ENCODE measurements around the gene LRRC47.

LRRC47 gene

DNA sequence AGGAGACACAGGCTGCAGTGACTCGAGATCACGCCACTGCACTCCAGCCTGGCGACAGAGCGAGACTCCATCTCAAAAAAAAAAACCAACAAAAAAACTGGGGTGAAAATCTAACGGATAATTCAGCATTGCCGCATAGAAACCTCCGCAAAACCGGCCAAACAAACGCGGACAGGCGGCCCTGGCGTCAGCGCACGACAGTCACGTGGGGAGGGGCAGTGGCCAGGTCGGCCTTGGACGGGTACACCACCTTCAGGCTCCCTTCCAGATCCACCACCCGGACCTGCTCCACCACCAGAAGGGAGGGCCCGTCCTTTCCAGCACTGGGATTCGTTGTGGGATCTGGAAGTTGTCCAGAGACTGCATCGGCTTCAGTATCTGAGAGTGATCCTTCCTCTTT lies 15.4 kb downstream of the LRRC47 start:
- no peaks in the 10 kb centered on the region for H3K27me3 ChIP-seq (ENCODE audit: control insufficient read depth, insufficient read depth, low read length)
- peaks cover 55% of the 10 kb centered on the region for H3K36me3 ChIP-seq (ENCODE audit: insufficient read depth, low read length)

DNA sequence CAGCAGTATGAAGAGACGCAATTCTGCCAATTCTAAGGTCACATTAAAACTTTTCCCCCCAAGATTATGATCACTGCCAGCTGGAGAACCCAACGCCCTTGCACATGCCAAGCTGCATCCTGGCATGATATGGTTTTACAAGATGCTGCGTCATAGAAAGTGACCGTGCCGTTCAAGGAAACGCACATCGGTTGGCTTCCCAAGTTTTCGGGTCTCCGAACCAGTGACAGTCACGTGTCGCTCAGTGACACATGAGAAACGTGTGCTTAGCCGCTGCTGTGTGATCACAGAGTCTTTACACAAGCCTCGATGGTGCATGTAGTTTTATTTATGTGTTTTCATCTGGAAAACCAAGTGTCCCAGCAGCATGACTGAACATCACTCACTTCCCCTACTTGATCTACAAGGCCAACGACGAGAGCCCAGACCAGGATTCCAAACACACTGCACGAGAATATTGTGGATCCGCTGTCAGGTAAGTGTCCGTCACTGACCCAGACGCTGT lies 16.3 kb downstream of the LRRC47 start:
- Histone ChIP-seq H3K4me1 (ENCODE audit: control insufficient read depth, insufficient read depth, low read length) (peaks cover 12% of the 10 kb centered on the region), H3K9me3 (replicated peaks; ENCODE audit: low read length) (no peaks in the 10 kb centered on the region), H3K4me2 (ENCODE audit: low read length) (no peak overlapping the region), H3K36me3 (ENCODE audit: insufficient read depth, low read length) (peaks cover 47% of the 10 kb centered on the region), H3K27me3 (ENCODE audit: control insufficient read depth, insufficient read depth, low read length) (no peaks in the 10 kb centered on the region), H3K9ac (ENCODE audit: low read depth, low read length) (no peak overlapping the region), H3K4me3 (ENCODE audit: low read length) (no peak overlapping the region)

More for the DNA sequence above, 15.4 kb downstream of the LRRC47 start:
- Histone ChIP-seq H3K4me2 (ENCODE audit: low read length) (no peak overlapping the region), H3K9ac (ENCODE audit: low read depth, low read length) (no peak overlapping the region), H3K4me3 (ENCODE audit: low read length) (no peak overlapping the region), H3K4me1 (ENCODE audit: control insufficient read depth, insufficient read depth, low read length) (peaks cover 3% of the 10 kb centered on the region), H3K9me3 (replicated peaks; ENCODE audit: low read length) (no peaks in the 10 kb centered on the region)

DNA sequence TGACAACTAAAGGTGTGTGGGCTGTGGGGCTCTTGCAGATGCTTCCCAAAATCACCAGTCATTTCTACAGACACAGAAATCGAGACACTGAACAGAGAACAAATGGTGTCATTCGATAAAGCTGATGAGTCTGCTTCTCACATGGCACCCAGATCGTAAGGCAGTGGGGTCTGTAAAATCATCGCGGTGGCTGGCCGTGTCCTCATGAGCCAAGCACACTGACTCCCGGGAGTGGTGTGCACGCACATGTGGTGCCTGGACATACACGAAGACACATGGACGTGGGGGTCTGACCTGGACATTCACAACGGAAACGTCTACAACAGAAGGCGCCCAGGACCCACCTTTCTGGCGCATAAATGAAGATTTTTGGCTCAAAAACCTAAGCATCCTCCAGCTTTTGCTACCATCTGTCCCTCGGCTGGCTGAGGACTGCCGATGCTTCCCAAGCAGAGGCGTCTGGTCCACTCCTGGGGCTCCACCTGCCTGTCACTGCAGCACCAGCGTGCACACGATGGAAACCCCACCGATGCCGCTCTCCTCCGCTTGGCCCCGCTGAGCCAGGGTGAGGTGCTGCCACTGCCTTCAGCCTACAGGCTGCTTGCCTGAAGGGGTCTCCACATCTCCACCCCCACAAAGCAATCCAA lies 16.9 kb downstream of the LRRC47 start:
- peaks cover 43% of the 10 kb centered on the region for H3K36me3 ChIP-seq (ENCODE audit: insufficient read depth, low read length)
- H3K27me3 ChIP-seq (ENCODE audit: control insufficient read depth, insufficient read depth, low read length) = no peaks in the 10 kb centered on the region
- H3K4me1 ChIP-seq (ENCODE audit: control insufficient read depth, insufficient read depth, low read length) = peaks cover 15% of the 10 kb centered on the region
- no peak overlapping the region for H3K4me3 ChIP-seq (ENCODE audit: low read length)
- no peak overlapping the region for H3K9ac ChIP-seq (ENCODE audit: low read depth, low read length)
- no peaks in the 10 kb centered on the region for H3K9me3 ChIP-seq (replicated peaks; ENCODE audit: low read length)
- no peak overlapping the region for H3K4me2 ChIP-seq (ENCODE audit: low read length)

DNA sequence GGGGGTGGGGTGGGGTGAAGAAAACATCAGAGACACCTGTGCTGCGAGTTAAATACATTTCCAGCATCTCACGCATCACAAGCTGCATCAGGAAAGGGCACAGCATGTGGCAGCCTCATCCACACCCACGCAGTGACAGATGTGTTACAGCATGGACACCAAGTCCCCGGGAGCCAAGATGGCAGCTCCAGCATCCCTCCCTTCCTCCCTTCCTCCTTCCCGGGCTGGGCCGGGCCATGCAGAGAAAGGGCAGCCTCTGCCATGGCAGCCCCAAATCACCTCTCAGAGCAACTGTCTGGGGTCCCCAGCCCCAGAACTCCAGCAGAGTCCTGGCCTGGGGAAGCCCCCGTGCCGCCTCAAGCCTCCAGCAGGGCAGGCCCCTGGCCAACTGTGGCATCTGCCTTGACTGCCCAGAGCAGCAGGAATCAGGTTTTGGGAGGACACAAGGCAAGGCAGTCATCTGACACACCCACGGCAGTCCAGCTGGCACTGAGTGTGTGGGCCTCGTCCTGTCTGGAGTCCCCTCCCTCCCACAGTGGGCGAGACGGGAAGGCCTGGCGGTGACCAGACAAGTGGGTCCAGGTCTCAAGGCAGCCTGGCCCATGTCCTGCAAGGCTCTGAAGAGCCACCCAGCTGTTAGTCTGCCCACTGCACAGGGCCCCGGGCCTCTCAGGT lies 17.6 kb downstream of the LRRC47 start:
- peaks cover 15% of the 10 kb centered on the region for H3K4me1 ChIP-seq (ENCODE audit: control insufficient read depth, insufficient read depth, low read length)
- no peak overlapping the region for H3K4me3 ChIP-seq (ENCODE audit: low read length)
- H3K9me3 ChIP-seq (replicated peaks; ENCODE audit: low read length) = no peaks in the 10 kb centered on the region
- no peaks in the 10 kb centered on the region for H3K27me3 ChIP-seq (ENCODE audit: control insufficient read depth, insufficient read depth, low read length)
- no peak overlapping the region for H3K4me2 ChIP-seq (ENCODE audit: low read length)
- no peak overlapping the region for H3K9ac ChIP-seq (ENCODE audit: low read depth, low read length)
- H3K36me3 ChIP-seq (ENCODE audit: insufficient read depth, low read length) = peaks cover 38% of the 10 kb centered on the region

DNA sequence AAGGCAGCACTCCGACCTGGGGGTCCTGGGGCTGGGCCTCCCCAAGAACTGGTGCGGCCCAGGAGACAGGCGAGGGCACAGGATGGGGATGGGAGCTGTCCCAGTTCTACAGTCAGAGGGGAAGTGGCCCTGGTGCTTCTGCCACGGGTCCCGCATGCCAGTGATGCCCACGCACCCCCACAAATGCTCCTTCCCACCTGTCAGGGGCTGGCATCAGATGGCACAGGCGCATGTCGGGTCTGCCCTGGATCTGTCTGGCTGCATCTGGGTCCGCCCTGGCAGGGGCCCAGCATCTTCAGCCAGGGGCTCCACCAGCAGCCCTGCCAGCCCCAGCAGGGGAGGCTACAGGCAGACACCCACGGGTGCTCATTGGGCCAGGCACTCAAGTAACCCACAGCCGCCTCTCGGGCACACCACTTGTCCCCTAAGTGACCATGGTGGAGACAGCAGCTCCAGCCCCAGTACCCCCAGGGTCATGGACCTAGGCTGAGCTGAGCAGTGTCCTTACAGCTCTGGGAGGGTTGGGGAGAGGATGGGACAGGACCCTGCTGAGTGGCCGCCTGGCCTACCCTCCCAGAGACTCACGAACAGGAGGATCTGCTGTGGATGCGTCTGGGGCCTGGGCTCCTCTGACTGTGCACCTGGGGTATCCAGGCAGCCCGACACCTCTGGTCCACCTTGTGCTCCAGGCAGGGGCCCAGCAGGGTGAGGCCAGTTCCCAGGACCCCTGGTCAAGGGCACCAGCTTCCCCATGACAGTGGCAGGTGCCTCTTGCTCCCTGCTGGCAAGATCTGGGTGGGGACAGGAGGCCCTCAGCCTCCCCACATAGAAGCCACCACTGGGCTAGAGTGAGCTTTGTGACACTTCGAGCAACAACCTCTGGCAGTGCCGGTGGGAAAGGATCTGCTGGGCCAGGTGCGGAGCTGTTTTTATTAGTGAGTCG lies 18.4 kb downstream of the LRRC47 start:
- Histone ChIP-seq H3K9ac (ENCODE audit: low read depth, low read length) (no peak overlapping the region), H3K4me1 (ENCODE audit: control insufficient read depth, insufficient read depth, low read length) (peaks cover 15% of the 10 kb centered on the region), H3K4me3 (ENCODE audit: low read length) (no peak overlapping the region), H3K36me3 (ENCODE audit: insufficient read depth, low read length) (peaks cover 33% of the 10 kb centered on the region), H3K4me2 (ENCODE audit: low read length) (no peak overlapping the region), H3K27me3 (ENCODE audit: control insufficient read depth, insufficient read depth, low read length) (no peaks in the 10 kb centered on the region), H3K9me3 (replicated peaks; ENCODE audit: low read length) (no peaks in the 10 kb centered on the region)

DNA sequence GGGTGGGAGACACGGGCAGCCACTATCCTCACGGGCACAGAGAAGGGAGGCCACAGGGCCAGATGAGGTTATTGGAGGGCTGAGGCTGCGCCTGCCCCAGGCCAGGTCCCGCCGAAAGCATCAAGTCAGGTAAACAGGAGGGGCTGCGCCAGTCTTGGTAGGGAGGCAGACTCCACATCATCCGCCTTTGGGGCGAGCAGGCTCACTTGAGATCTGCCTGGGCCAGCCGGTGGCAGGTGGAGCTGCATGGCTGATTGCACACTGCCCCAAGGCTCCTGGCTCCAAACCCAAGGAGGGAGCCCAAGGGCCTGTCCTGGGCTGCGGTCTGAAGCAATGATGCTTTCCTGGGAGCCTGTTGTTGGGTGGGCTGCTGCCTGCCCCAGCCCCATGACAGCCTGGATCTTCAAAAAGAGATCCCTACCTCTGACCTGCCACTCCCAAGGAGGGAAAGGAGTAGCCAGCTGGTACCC lies 19.2 kb downstream of the LRRC47 start:
- peaks cover 27% of the 10 kb centered on the region for H3K36me3 ChIP-seq (ENCODE audit: insufficient read depth, low read length)
- no peak overlapping the region for H3K9ac ChIP-seq (ENCODE audit: low read depth, low read length)
- no peak overlapping the region for H3K4me3 ChIP-seq (ENCODE audit: low read length)
- H3K4me2 ChIP-seq (ENCODE audit: low read length) = no peak overlapping the region
- no peaks in the 10 kb centered on the region for H3K27me3 ChIP-seq (ENCODE audit: control insufficient read depth, insufficient read depth, low read length)
- peaks cover 15% of the 10 kb centered on the region for H3K4me1 ChIP-seq (ENCODE audit: control insufficient read depth, insufficient read depth, low read length)
- no peaks in the 10 kb centered on the region for H3K9me3 ChIP-seq (replicated peaks; ENCODE audit: low read length)

DNA sequence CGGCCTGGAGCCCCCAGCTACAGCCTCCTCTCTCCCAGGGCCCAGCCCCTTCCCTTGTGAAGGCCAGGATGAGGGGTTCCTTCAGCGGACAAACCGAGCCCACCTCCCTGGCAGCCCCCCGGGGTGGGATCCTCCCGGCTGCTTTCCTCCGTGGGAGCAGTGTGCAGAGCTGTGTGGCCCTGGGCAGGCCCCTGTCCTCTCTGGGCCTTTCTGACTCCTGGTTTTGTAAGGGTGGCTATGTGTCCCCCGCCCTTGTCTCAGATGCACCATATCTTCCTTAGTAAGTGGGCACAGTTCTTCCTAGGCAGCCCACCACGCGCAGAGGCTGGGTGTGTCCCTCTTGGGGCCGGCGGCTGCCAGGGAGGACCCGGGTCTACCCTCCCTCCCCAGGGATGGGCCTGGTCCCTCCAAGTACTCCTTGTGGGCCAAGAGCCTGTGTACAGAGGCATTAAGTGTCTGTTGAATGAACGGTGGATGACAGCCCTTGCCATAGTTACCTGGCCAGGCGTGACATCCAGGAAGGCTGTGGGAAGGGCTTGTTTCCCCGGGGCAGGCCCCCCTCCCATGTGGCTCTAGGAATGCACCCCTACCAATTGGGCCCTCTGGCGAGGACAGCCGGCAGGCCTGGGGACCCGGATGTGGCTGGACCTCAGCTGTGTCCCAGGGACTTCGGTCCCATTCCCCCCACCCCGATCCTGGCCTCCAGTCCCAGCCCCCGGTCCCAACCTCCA lies 19.9 kb downstream of the LRRC47 start:
- H3K4me2 ChIP-seq (ENCODE audit: low read length) = no peak overlapping the region
- H3K27me3 ChIP-seq (ENCODE audit: control insufficient read depth, insufficient read depth, low read length) = peaks cover 5% of the 10 kb centered on the region
- H3K4me3 ChIP-seq (ENCODE audit: low read length) = no peak overlapping the region
- H3K9ac ChIP-seq (ENCODE audit: low read depth, low read length) = no peak overlapping the region
- no peaks in the 10 kb centered on the region for H3K9me3 ChIP-seq (replicated peaks; ENCODE audit: low read length)
- H3K36me3 ChIP-seq (ENCODE audit: insufficient read depth, low read length) = peaks cover 21% of the 10 kb centered on the region
- peaks cover 20% of the 10 kb centered on the region for H3K4me1 ChIP-seq (ENCODE audit: control insufficient read depth, insufficient read depth, low read length)

DNA sequence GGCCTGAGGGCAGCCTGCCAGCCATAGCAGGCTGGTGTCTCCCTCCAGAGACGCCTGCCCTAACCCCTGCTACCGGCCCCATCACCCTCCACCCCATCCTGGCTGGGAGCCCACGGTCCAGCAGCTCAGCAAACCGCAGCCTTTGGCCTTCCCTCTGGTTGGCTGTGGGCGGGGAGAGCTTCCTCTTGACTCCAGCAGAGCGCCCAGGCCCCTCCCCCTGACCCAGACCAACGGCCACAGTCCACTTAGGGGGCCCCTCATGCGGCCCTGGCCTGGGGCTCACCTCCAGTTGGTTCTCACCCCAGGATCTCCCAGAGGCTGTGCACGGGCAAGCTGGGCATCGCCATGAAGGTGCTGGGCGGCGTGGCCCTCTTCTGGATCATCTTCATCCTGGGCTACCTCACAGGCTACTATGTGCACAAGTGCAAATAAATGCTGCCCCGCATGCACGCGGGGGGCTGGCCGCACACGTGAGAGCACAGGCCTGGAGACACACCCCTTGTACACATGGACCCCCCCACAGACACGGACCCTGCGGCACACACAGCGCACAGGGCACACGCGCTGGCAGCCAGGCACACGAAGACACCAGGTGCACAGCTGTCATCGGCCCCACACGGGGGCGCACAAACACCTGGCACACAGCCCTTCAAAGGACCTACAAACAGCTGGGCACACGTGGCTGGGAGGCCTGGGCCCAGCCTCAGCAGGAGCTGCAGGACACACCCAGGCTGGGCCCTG lies 20.6 kb downstream of the LRRC47 start:
- H3K9ac ChIP-seq (ENCODE audit: low read depth, low read length) = no peak overlapping the region

DNA sequence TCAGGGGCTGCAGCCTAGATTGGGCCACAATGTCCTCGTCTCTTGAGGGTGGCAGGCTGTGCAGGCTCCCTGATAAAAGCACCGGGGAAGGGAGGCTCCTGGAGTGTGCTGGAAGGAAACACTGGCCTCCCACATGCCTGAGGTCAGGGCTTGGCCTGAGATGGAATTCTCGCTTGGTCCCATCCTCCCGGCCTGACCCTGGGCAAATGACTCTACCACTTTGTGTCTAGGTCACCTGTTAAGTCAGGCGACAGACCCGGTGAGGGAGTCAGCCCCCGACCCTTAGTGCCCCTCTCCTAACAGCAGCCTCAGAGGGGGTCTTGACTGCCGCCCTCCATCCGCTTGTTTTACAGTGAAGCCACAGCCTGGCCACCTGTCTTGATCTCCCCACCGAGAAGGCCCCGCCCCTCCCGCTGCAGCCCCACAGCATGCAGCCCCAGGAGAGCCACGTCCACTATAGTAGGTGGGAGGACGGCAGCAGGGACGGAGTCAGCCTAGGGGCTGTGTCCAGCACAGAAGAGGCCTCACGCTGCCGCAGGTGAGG lies 21.3 kb downstream of the LRRC47 start:
- H3K27me3 ChIP-seq (ENCODE audit: control insufficient read depth, insufficient read depth, low read length) = peaks cover 16% of the 10 kb centered on the region
- no peak overlapping the region for H3K9ac ChIP-seq (ENCODE audit: low read depth, low read length)
- no peak overlapping the region for H3K4me3 ChIP-seq (ENCODE audit: low read length)
- peaks cover 20% of the 10 kb centered on the region for H3K4me1 ChIP-seq (ENCODE audit: control insufficient read depth, insufficient read depth, low read length)
- H3K9me3 ChIP-seq (replicated peaks; ENCODE audit: low read length) = no peaks in the 10 kb centered on the region
- no peak overlapping the region for H3K4me2 ChIP-seq (ENCODE audit: low read length)
- H3K36me3 ChIP-seq (ENCODE audit: insufficient read depth, low read length) = peaks cover 11% of the 10 kb centered on the region

More for the DNA sequence above, 20.6 kb downstream of the LRRC47 start:
- Histone ChIP-seq H3K4me1 (ENCODE audit: control insufficient read depth, insufficient read depth, low read length) (peaks cover 20% of the 10 kb centered on the region), H3K4me2 (ENCODE audit: low read length) (no peak overlapping the region), H3K27me3 (ENCODE audit: control insufficient read depth, insufficient read depth, low read length) (peaks cover 12% of the 10 kb centered on the region), H3K9me3 (replicated peaks; ENCODE audit: low read length) (no peaks in the 10 kb centered on the region), H3K36me3 (ENCODE audit: insufficient read depth, low read length) (peaks cover 14% of the 10 kb centered on the region), H3K4me3 (ENCODE audit: low read length) (no peak overlapping the region)

DNA sequence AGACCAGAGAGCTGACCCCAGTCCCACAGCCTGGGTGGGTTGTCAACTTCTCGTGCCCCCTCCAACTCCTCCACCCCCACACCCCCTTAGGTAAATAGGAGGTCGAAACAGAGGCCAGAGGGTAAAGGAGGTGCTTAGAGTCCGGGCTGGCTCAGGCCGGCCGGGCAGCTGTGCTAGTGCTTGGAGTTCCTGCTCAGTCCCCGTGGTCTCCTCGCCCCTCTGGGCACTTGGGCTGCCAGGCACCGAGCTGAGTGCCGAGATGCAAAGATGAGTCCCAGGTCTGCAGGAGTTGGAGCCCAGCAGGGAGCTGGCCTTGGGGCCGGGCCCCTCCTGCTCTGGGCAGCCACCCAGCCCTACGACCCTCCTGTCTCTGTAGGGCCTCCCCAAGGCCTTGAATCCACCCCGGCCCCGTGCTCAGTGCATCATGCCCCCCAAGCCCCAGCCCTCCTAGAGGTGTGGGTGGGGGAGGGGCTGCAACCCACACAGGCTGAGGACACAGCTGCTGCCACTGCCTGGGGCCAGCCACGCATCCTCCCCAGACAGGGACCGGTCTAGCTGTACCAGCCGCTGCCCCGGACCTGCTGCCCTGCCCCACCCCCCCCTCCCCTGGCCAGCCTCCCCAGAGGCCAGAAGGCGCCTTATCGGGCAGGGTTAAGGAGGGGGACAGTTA lies 21.9 kb downstream of the LRRC47 start:
- peaks cover 16% of the 10 kb centered on the region for H3K27me3 ChIP-seq (ENCODE audit: control insufficient read depth, insufficient read depth, low read length)
- peaks cover 20% of the 10 kb centered on the region for H3K4me1 ChIP-seq (ENCODE audit: control insufficient read depth, insufficient read depth, low read length)
- H3K4me3 ChIP-seq (ENCODE audit: low read length) = no peak overlapping the region
- H3K36me3 ChIP-seq (ENCODE audit: insufficient read depth, low read length) = peaks cover 5% of the 10 kb centered on the region
- H3K9me3 ChIP-seq (replicated peaks; ENCODE audit: low read length) = no peaks in the 10 kb centered on the region
- H3K4me2 ChIP-seq (ENCODE audit: low read length) = no peak overlapping the region
- no peak overlapping the region for H3K9ac ChIP-seq (ENCODE audit: low read depth, low read length)
